GM19043 (cell line): ENCODE data around the gene DYRK1A.

ENCODE experiments used
- ATAC-seq: cut with Tn5 transposase; IDR thresholded peaks from one replicate; pipeline ENCODE4 v1.9.1; 2021; ENCODE audit warnings: low read depth; ENCODE audit not compliant: unreplicated experiment

DYRK1A gene

GRCh38 chr21:37472581-37472980 lies 106.0 kb downstream of the DYRK1A start:
- no peak for ATAC-seq

DNA sequence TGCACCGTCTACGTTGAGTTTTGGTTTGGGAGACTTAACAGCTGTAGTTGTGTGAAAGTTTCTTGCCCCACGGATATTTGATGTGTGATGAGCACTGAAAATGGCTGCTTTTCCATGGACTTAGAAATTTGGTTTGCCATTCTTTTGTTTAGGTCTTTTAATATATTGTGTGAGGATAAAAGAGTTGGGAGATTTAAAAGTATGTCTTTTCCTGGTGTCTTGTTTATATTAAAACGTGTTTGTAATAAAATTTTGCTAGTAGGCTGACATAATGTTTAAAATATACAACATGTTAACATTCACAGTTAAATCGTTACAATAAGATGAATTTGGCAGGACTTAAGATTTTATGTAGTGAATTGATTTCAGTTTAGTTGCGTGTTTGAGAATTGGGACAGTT lies 106.9 kb downstream of the DYRK1A start:
- no peak for ATAC-seq

DNA sequence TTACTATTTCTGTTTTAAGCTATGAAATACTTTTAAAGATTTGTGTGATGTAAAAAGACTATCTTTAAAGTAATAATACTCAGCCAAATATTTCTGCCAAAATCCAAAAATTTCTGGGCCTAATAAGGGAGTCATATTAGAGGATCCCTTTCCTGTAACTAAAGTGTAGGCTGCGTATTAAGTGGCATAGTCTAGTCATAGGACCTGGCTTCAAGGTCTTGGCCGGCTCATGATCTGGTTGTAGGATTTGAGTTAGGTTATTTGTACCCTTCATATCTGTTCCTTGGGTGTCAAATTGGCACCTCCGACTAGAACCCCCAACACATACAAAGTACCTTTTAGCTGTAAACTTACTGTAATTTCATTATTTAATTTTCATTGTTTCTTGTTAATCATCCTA lies 107.8 kb downstream of the DYRK1A start:
- ATAC-seq, result no peak

- ATAC-seq, result no peak
These were observed 108.8 kb downstream of the DYRK1A start for GRCh38 chr21:37475186-37475868.

DNA sequence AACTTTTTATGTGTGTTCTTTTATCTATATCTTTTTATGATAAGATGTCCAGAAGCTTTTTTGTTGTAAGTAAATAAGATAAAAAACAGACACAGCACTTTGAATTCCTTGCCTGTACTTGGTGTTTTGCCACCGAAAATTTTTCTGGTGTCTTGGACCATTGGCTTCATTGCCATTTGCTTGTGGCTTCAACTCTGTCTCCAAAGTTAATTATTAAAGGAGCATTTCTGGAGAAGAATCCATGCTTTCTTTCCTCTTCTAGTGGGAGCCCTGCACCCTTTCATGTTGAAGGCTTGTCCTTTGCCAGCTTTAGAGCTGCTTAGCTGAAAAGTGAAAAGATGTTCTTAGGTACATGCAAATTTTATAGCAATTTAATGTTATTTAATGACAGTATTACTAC lies 112.2 kb downstream of the DYRK1A start:
- ATAC-seq, result no peak

DNA sequence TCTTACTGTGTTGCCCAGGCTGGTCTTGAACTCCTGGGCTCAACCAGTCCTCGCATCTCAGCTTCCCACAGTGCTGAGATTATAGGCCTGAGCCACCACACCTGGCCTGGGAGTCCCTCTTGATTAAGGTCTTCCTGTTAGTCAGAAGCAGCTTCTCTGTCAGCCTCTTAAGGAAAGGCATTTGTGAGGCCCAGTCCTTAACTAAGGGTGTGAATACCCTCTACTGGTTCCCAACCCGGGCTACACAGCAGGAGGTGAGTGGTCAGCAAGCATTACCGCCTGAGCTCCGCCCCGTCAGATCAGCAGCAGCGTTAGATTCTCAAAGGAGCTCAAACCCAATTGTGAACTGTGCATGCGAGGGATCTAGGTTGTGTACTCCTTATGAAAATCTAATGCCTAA lies 117.2 kb downstream of the DYRK1A start:
- no peak for ATAC-seq

GRCh38 chr21:37484535-37485474 lies 118.2 kb downstream of the DYRK1A start:
- ATAC-seq, result no peak

DNA sequence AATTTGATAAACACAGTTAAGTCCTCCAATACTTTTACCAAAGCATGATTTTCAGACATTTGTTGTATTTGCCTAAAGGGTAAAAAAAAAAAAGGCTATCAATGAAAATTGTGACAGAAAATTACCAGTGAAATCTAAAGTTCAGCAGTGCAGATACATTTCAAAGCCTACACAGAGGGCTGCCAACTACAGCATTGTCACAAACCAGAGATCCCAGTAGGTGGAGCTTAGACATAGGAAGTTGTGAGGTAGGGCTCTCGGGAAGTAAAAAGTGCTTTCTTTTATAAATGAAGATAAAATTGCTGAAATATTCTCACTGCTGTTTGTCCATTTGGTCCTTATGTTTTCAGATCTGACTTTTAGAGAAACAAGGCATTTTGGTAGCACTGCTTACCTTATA lies 123.0 kb downstream of the DYRK1A start:
- ATAC-seq, result no peak

DNA sequence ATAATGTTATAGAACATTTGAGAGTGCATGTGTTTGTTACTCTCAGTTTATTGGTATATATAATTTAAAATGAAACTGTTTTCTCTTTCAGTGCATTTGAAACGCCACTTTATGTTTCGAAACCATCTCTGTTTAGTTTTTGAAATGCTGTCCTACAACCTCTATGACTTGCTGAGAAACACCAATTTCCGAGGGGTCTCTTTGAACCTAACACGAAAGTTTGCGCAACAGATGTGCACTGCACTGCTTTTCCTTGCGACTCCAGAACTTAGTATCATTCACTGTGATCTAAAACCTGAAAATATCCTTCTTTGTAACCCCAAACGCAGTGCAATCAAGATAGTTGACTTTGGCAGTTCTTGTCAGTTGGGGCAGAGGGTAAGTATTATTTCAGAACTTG lies 123.5 kb downstream of the DYRK1A start:
- no peak for ATAC-seq

DNA sequence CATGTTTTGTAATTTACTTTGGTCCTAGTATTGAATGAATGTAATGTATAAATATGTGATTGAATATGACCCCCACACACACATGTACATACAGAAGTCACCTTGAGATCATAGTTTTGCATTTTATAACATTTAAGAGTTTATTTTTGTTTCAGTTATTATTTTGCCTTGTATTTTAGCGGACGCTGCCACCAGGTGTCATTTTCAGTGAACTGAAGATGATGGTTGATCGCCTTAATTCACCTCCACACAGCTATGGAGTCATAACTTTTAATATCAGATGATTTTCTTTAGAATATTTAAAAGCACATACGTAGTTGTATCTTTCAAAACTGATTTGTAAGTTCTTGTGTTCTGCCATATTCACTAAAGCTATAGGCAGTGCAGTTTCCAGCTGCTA lies 130.4 kb downstream of the DYRK1A start:
- no peak for ATAC-seq

GRCh38 chr21:37498664-37499063 lies 132.1 kb downstream of the DYRK1A start:
- no peak for ATAC-seq

DNA sequence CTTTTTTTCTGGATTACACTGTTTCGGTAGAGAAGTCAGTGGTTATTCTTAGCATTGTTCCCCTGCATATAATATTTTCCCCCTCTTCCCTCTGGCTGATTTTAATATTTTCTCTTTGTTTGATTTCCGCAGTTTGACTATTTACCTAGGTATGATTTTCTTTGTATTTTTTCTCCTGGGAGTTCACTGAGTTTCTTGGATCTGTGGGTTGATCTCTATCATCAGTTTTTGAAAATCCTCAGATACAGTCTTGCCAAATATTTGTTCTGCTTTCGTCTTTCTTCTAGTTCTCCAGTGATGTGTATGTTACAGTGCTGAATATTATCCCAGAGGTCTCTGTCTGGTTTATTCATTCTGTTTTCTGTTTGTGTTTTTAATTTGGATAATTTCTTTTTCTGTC lies 136.4 kb downstream of the DYRK1A start:
- ATAC-seq, result no peak

DNA sequence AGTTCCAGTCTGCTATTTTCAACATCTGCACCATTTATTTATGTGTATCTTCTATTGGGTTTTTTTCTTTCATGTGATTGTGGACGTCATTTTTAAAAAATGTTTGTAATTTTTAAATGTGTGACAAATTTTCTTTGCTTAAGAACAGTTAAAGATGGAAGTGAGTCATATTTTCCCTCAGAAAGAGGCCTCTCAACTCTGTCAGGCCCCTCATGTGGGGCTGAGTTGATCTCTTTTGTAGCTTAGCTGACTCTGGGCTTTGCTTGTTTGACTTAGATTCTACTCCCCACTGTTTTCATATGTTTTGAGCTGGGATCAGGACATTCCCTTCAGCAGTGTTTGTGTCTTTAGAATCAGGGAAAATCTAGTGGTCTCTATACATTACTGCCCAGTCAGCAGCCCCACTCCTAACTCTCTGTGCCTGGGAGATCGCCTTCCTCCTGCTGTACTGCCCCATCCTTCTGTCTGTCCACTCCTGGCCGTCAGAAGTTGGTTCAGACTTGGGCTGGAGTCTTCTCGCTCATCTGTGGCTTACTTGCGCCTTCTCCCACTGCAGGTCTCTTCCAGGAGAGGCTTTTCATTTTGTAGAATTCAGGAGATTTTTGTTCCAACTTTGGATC lies 137.4 kb downstream of the DYRK1A start:
- ATAC-seq, result no peak

DNA sequence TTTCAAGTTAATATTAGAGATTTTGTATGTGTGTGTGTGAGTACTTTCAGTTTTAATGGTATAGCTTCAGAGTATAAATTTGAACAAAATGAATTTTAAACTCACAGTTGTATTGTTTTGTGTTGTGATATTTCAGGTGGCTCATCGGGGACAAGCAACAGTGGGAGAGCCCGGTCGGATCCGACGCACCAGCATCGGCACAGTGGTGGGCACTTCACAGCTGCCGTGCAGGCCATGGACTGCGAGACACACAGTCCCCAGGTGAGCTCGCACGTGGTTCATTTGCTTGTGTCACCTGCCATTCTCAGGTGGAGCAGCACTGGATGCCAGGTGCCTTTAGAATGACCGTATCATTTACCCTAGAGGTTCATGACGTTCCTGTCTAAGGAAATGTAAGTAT lies 139.4 kb downstream of the DYRK1A start:
- no peak for ATAC-seq

- no peak for ATAC-seq
These were observed 141.1 kb downstream of the DYRK1A start for GRCh38 chr21:37507716-37508115.

DNA sequence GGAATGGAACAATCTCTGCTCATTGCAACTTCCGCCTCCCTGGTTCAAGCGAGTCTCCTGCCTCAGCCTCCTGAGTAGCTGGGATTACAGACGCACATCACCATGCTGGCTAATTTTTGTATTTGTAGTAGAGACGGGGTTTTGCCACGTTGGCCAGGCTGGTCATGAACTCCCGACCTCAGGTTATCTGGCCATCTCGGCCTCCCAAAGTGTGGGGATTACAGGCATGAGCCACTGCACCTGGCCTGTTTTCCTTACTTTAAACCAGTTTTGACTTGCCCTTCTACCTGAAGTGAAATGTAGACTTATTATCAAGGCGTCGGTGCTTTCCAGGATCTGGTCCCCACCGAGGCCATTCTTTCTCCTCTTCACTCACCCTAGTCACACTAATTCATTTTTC lies 141.8 kb downstream of the DYRK1A start:
- ATAC-seq, result no peak

- ATAC-seq, result no peak
These were observed 143.3 kb downstream of the DYRK1A start for GRCh38 chr21:37509802-37510393.

DNA sequence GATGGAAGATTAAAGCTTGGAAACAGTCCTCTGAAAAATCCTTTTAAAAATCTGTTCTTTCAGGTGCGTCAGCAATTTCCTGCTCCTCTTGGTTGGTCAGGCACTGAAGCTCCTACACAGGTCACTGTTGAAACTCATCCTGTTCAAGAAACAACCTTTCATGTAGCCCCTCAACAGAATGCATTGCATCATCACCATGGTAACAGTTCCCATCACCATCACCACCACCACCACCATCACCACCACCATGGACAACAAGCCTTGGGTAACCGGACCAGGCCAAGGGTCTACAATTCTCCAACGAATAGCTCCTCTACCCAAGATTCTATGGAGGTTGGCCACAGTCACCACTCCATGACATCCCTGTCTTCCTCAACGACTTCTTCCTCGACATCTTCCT lies 145.3 kb downstream of the DYRK1A start:
- ATAC-seq, result no peak

DNA sequence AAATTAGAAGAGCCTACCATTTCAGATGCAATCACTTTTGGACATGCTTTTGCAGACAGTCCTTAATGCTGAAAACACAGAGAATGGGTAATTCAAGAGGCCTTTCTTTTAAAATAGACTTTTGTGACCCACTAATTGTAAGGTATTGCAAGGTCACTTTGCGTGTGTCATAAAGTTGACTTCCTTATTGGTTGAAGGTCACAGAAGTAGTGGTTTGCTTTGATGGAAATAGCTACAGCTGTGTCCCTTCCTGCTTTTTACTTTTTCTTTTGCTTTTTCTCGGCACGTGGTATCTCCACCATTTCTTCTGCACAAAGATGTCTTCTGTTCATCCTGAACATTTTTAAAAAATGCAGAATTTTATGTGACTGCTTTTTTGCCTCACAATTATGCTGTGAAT lies 146.8 kb downstream of the DYRK1A start:
- no peak for ATAC-seq

DNA sequence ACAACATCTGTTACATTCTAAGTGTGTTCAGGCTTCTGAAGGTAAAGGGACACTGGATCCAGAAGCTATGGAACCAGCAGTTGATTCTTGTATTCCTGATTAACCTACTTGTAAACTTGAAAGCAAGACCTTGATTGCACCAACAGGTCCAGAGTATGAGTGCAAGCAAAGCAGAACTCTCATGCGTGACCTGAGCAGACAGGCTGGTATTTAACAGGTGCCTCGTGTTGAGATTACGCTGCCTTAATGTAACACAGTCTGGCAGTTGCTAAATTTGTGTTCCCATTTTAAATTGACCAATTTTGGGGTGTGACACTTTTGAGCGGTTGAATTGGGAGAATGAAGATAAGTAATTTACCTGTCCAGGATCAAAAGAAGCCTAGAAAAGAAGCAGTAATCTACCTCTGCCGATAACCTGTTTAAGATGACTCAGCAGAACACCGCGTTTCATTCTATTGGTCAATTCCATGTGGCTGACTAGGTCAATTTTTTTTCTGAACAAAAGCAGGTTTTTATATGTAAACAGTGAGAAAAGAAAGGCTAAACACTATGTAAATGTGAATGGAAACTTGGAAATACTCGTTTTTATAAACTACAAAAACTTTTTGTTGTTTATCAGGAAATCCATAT lies 147.6 kb downstream of the DYRK1A start:
- no peak for ATAC-seq

- no peak for ATAC-seq
These were observed 150.4 kb downstream of the DYRK1A start for GRCh38 chr21:37516998-37517397.
